ENCODE data around the gene APOC3.

Gene APOC3

GRCh38 chr11:116840746-116841296, 11.1 kb downstream of the APOC3 start:
- Histone ChIP-seq H3K4me3 (ENCODE audit: insufficient read depth in 1 of 2, low read depth in 1 of 2, low read length in 2 of 2) (no peak overlapping the region), H3K14ac (ENCODE audit: low read length in 2 of 2) (no peak overlapping the region), H3K4me1 (ENCODE audit: control insufficient read depth, insufficient read depth, low read depth, low read length) (peaks cover 5% of the 10 kb centered on the region), H2BK120ac (ENCODE audit: low read depth, low read length) (no peak overlapping the region), H3K4me2 (ENCODE audit: low read length, poor library complexity, severe bottlenecking) (no peak overlapping the region), H3K36me3 (ENCODE audit: control insufficient read depth in 1 of 2, insufficient read depth in 2 of 2, low read depth in 1 of 2, low read length in 2 of 2) (peaks cover 12 to 28% of the 10 kb centered on the region in 2 experiments), H4K91ac (ENCODE audit: low read length) (no peak overlapping the region), H3K9ac (ENCODE audit: low read length) (no peak overlapping the region), H2BK12ac (ENCODE audit: low read length in 2 of 2) (no peak overlapping the region), H4K8ac (ENCODE audit: low read length) (no peak overlapping the region), H3K9me3 (ENCODE audit: control insufficient read depth, low read length) (no peaks in the 10 kb centered on the region), H2AK5ac (ENCODE audit: low read length, severe bottlenecking) (no peak overlapping the region), H3K23ac (ENCODE audit: low read length in 2 of 2) (no peak overlapping the region), H3K4ac (ENCODE audit: low read depth in 1 of 2, low read length in 2 of 2) (no peak overlapping the region), H3K18ac (ENCODE audit: low read depth in 1 of 2, low read length in 2 of 2) (no peak overlapping the region), H2BK15ac (ENCODE audit: low read depth, poor library complexity, severe bottlenecking) (no peak overlapping the region), H3K27me3 (ENCODE audit: control insufficient read depth in 1 of 2, insufficient read depth in 1 of 2, low read length in 2 of 2) (no peaks in the 10 kb centered on the region), H2AFZ (ENCODE audit: low read depth, low read length) (no peak overlapping the region), H3K79me1 (replicated peaks; ENCODE audit: low read length, poor library complexity, severe bottlenecking) (no peaks in the 10 kb centered on the region), H2BK5ac (ENCODE audit: low read depth, low read length, poor library complexity, severe bottlenecking) (no peak overlapping the region), H3K27ac (ENCODE audit: low read length, poor library complexity, severe bottlenecking) (no peak overlapping the region)
- no peak for DNase-seq
- whole genome bisulfite sequencing, result 85% methylated on average over 9 of the region's 9 CpGs

- Histone ChIP-seq H4K91ac (ENCODE audit: low read length) (no peak overlapping the region), H3K14ac (ENCODE audit: low read length in 2 of 2) (no peak overlapping the region), H3K79me1 (replicated peaks; ENCODE audit: low read length, poor library complexity, severe bottlenecking) (no peaks in the 10 kb centered on the region), H3K4me2 (ENCODE audit: low read length, poor library complexity, severe bottlenecking) (no peak overlapping the region), H2AK5ac (ENCODE audit: low read length, severe bottlenecking) (no peak overlapping the region), H3K18ac (ENCODE audit: low read depth in 1 of 2, low read length in 2 of 2) (no peak overlapping the region), H3K27ac (ENCODE audit: low read length, poor library complexity, severe bottlenecking) (no peak overlapping the region), H2BK5ac (ENCODE audit: low read depth, low read length, poor library complexity, severe bottlenecking) (no peak overlapping the region), H3K9me3 (ENCODE audit: control insufficient read depth, low read length) (no peaks in the 10 kb centered on the region), H3K36me3 (ENCODE audit: control insufficient read depth in 1 of 2, insufficient read depth in 2 of 2, low read depth in 1 of 2, low read length in 2 of 2) (peaks cover 24 to 41% of the 10 kb centered on the region in 2 experiments), H3K4me1 (ENCODE audit: control insufficient read depth, insufficient read depth, low read depth, low read length) (peaks cover 2% of the 10 kb centered on the region), H2AFZ (ENCODE audit: low read depth, low read length) (no peak overlapping the region), H3K9ac (ENCODE audit: low read length) (no peak overlapping the region), H3K4ac (ENCODE audit: low read depth in 1 of 2, low read length in 2 of 2) (no peak overlapping the region), H3K4me3 (ENCODE audit: insufficient read depth in 1 of 2, low read depth in 1 of 2, low read length in 2 of 2) (no peak overlapping the region), H2BK120ac (ENCODE audit: low read depth, low read length) (no peak overlapping the region), H4K8ac (ENCODE audit: low read length) (no peak overlapping the region), H2BK15ac (ENCODE audit: low read depth, poor library complexity, severe bottlenecking) (no peak overlapping the region), H3K27me3 (ENCODE audit: control insufficient read depth in 1 of 2, insufficient read depth in 1 of 2, low read length in 2 of 2) (no peaks in the 10 kb centered on the region), H2BK12ac (ENCODE audit: low read length in 2 of 2) (no peak overlapping the region), H3K23ac (ENCODE audit: low read length in 2 of 2) (no peak overlapping the region)
- 100% methylated on average over 4 of the region's 4 CpGs for WGBS
- DNase-seq, result no peak
Observed at GRCh38 chr11:116842117-116842516, 12.4 kb downstream of the APOC3 start.

GRCh38 chr11:116842909-116843308, 13.2 kb downstream of the APOC3 start:
- no peaks in the 10 kb centered on the region for H3K4me1 ChIP-seq (ENCODE audit: control insufficient read depth, insufficient read depth, low read depth, low read length)
- 95% methylated on average over 4 of the region's 4 CpGs for WGBS

GRCh38 chr11:116843661-116844060, 14.0 kb downstream of the APOC3 start:
- Histone ChIP-seq H3K27ac (ENCODE audit: low read length, poor library complexity, severe bottlenecking) (no peak overlapping the region), H2AFZ (ENCODE audit: low read depth, low read length) (no peak overlapping the region), H2BK15ac (ENCODE audit: low read depth, poor library complexity, severe bottlenecking) (no peak overlapping the region), H2BK5ac (ENCODE audit: low read depth, low read length, poor library complexity, severe bottlenecking) (no peak overlapping the region), H3K27me3 (ENCODE audit: control insufficient read depth in 1 of 2, insufficient read depth in 1 of 2, low read length in 2 of 2) (no peaks in the 10 kb centered on the region), H3K36me3 (ENCODE audit: control insufficient read depth in 1 of 2, insufficient read depth in 2 of 2, low read depth in 1 of 2, low read length in 2 of 2) (peaks cover 33 to 53% of the 10 kb centered on the region in 2 experiments), H3K4me1 (ENCODE audit: control insufficient read depth, insufficient read depth, low read depth, low read length) (no peaks in the 10 kb centered on the region), H3K4ac (ENCODE audit: low read depth in 1 of 2, low read length in 2 of 2) (no peak overlapping the region), H4K8ac (ENCODE audit: low read length) (no peak overlapping the region), H2BK12ac (ENCODE audit: low read length in 2 of 2) (no peak overlapping the region), H3K79me1 (replicated peaks; ENCODE audit: low read length, poor library complexity, severe bottlenecking) (no peaks in the 10 kb centered on the region), H3K14ac (ENCODE audit: low read length in 2 of 2) (no peak overlapping the region), H3K4me2 (ENCODE audit: low read length, poor library complexity, severe bottlenecking) (no peak overlapping the region), H3K18ac (ENCODE audit: low read depth in 1 of 2, low read length in 2 of 2) (no peak overlapping the region), H3K9ac (ENCODE audit: low read length) (no peak overlapping the region), H3K4me3 (ENCODE audit: insufficient read depth in 1 of 2, low read depth in 1 of 2, low read length in 2 of 2) (no peak overlapping the region), H3K23ac (ENCODE audit: low read length in 2 of 2) (no peak overlapping the region), H4K91ac (ENCODE audit: low read length) (no peak overlapping the region), H2BK120ac (ENCODE audit: low read depth, low read length) (no peak overlapping the region), H3K9me3 (ENCODE audit: control insufficient read depth, low read length) (no peaks in the 10 kb centered on the region), H2AK5ac (ENCODE audit: low read length, severe bottlenecking) (no peak overlapping the region)
- 94% methylated on average over 8 of the region's 9 CpGs for WGBS
- DNase-seq, result no peak

More at GRCh38 chr11:116842909-116843308, 13.2 kb downstream of the APOC3 start:
- no peak overlapping the region for H4K8ac ChIP-seq (ENCODE audit: low read length)
- H3K4ac ChIP-seq (ENCODE audit: low read depth in 1 of 2, low read length in 2 of 2), result no peak overlapping the region
- H3K14ac ChIP-seq (ENCODE audit: low read length in 2 of 2), result no peak overlapping the region
- no peak overlapping the region for H4K91ac ChIP-seq (ENCODE audit: low read length)
- H3K23ac ChIP-seq (ENCODE audit: low read length in 2 of 2), result no peak overlapping the region
- DNase-seq, result no peak
- H3K27me3 ChIP-seq (ENCODE audit: control insufficient read depth in 1 of 2, insufficient read depth in 1 of 2, low read length in 2 of 2), result no peaks in the 10 kb centered on the region
- H3K18ac ChIP-seq (ENCODE audit: low read depth in 1 of 2, low read length in 2 of 2), result no peak overlapping the region
- no peak overlapping the region for H2AK5ac ChIP-seq (ENCODE audit: low read length, severe bottlenecking)
- no peak overlapping the region for H3K9ac ChIP-seq (ENCODE audit: low read length)
- no peak overlapping the region for H2BK5ac ChIP-seq (ENCODE audit: low read depth, low read length, poor library complexity, severe bottlenecking)
- H2AFZ ChIP-seq (ENCODE audit: low read depth, low read length), result no peak overlapping the region
- H2BK120ac ChIP-seq (ENCODE audit: low read depth, low read length), result no peak overlapping the region
- H3K79me1 ChIP-seq (replicated peaks; ENCODE audit: low read length, poor library complexity, severe bottlenecking), result no peaks in the 10 kb centered on the region
- H3K9me3 ChIP-seq (ENCODE audit: control insufficient read depth, low read length), result no peaks in the 10 kb centered on the region
- peaks cover 32 to 48% of the 10 kb centered on the region in 2 experiments for H3K36me3 ChIP-seq (ENCODE audit: control insufficient read depth in 1 of 2, insufficient read depth in 2 of 2, low read depth in 1 of 2, low read length in 2 of 2)
- no peak overlapping the region for H3K27ac ChIP-seq (ENCODE audit: low read length, poor library complexity, severe bottlenecking)
- H3K4me3 ChIP-seq (ENCODE audit: insufficient read depth in 1 of 2, low read depth in 1 of 2, low read length in 2 of 2), result no peak overlapping the region
- H2BK12ac ChIP-seq (ENCODE audit: low read length in 2 of 2), result no peak overlapping the region
- H2BK15ac ChIP-seq (ENCODE audit: low read depth, poor library complexity, severe bottlenecking), result no peak overlapping the region
- no peak overlapping the region for H3K4me2 ChIP-seq (ENCODE audit: low read length, poor library complexity, severe bottlenecking)
